AG04450 (cell line): ENCODE measurements around the gene FOXA3. TPM values are rescaled to one million over a fixed set of nuclear protein-coding genes. Genes with fewer than 3 reads are reported as not detected.

Experiments
- CTCF ChIA-PET: fragments of 300-600, 350-600 bp; formaldehyde crosslinking; extraction: SDS; loops from one replicate; lab custom pipeline; 2022; ENCODE audit warnings: antibody characterized with exemption, inconsistent platforms; lab: Charles Lee
- POLR2A ChIA-PET: fragments of 350-600 bp; formaldehyde crosslinking; extraction: SDS; loops from one replicate; lab custom pipeline; 2021; ENCODE audit warnings: antibody characterized with exemption, inconsistent platforms; lab: Yijun Ruan, JAX
- DNase-seq: peaks from one replicate; pipeline ENCODE4 v3.0.0-alpha.2; 2011; ENCODE audit warnings: low read depth, low spot score
- H3K27ac ChIP-seq: one replicate; pipeline ENCODE4 v1.5.1; 2012; ENCODE audit warnings: low read depth, low read length, control low read depth
- H3K27me3 ChIP-seq: one replicate; pipeline ENCODE4 v1.6.0; 2012; ENCODE audit warnings: low read length; ENCODE audit not compliant: control insufficient read depth, insufficient read depth
- H3K4me3 ChIP-seq: 2 replicates; pipeline ENCODE4 v1.5.1; 2011; ENCODE audit warnings: mild to moderate bottlenecking, low read depth, low read length, control low read depth
- H3K9me3 ChIP-seq: 2 replicates; pipeline ENCODE4 v1.5.1; 2012; ENCODE audit warnings: low read length; ENCODE audit not compliant: control insufficient read depth, insufficient read depth
- CTCF ChIP-seq: IDR thresholded peaks from 2 replicates; pipeline ENCODE4 v1.5.1; 2011; ENCODE audit warnings: low read depth, low read length, control low read depth, inconsistent platforms
- polyA plus RNA-seq: library from polyadenylated mRNA; depleted of rRNA; stranded (reverse); fragments of >200 nt; gene quantifications from 2 replicates; pipeline ENCODE4 v1.2.3, GENCODE V29; 2011

FOXA3 gene
- polyA plus RNA-seq, 1 experiment = not detected

- Histone ChIP-seq H3K27ac (no peak overlapping the region), H3K9me3 (no peaks in the 10 kb centered on the region; the same call in 1 of the 2 replicates), H3K4me3 (no peak overlapping the region), H3K27me3 (no peaks in the 10 kb centered on the region)
- no peak for TF ChIP-seq CTCF
- no peak for DNase-seq
- CTCF ChIA-PET = interaction anchor here (0.5 to 3.5 kb wide), 2 partner anchors 8 to 182 kb away, joined by 3 to 29 read pairs; no protein-coding TSS in a partner anchor
- POLR2A ChIA-PET = interaction anchor here (0.5 to 1.3 kb wide), 4 partner anchors 12 to 55 kb away, joined by 3 to 5 read pairs (median 4); partner anchors contain the start of gene SIX5
Measured at GRCh38 chr19:45824531-45825262, 39.4 kb upstream of the FOXA3 start.

GRCh38 chr19:45825263-45825605, 38.9 kb upstream of the FOXA3 start:
- H3K9me3 ChIP-seq = no peaks in the 10 kb centered on the region; the same call in 1 of the 2 replicates
- TF ChIP-seq CTCF = no peak
- CTCF ChIA-PET = interaction anchor here (0.9 to 3.5 kb wide), 2 partner anchors 8 to 55 kb away, joined by 4 to 29 read pairs; no protein-coding TSS in a partner anchor
- no peaks in the 10 kb centered on the region for H3K27me3 ChIP-seq
- no peak for DNase-seq
- H3K27ac ChIP-seq = no peak overlapping the region
- POLR2A ChIA-PET = interaction anchor here (1.3 kb wide), 1 partner anchor 12 kb away, joined by 3 read pairs; no protein-coding TSS in a partner anchor
- no peak overlapping the region for H3K4me3 ChIP-seq

- Histone ChIP-seq H3K9me3 (no peaks in the 10 kb centered on the region; the same call in 1 of the 2 replicates), H3K27me3 (no peaks in the 10 kb centered on the region), H3K4me3 (no peak overlapping the region), H3K27ac (no peak overlapping the region)
- DNase-seq = no peak
- CTCF ChIA-PET = interaction anchor here (0.9 to 3.5 kb wide), 2 partner anchors 9 to 56 kb away, joined by 4 to 29 read pairs; no protein-coding TSS in a partner anchor
- TF ChIP-seq CTCF = no peak
- POLR2A ChIA-PET = interaction anchor here (0.6 kb wide), 1 partner anchor 55 kb away, joined by 3 read pairs; no protein-coding TSS in a partner anchor
Measured at GRCh38 chr19:45825917-45826893, 37.9 kb upstream of the FOXA3 start.

DNA sequence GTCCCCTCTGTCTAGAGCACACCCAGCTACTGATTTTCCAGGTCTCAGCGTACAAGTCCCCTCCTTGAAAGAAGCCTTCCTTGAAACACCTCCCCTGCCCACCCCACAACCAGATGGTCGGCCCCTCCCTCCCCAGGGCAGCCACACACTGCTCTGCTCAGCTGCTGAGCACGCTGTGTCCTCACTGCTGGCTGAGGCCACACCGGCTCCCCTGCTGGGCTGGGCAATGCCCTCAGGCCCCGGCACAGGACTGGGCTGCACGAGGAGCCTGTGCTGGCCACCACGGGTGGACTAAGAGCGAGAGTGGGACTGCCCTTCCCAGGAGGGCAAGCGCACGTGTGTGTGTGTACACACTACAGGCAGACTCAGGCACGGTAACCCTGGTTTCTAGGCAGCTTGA, 37.2 kb upstream of the FOXA3 start:
- TF ChIP-seq CTCF = no peak
- DNase-seq = no peak
- H3K27me3 ChIP-seq = no peaks in the 10 kb centered on the region
- H3K27ac ChIP-seq = no peak overlapping the region
- ChIA-PET POLR2A (interaction anchor here (1.3 kb wide), 1 partner anchor 8 kb away, joined by 4 read pairs; no protein-coding TSS in a partner anchor), CTCF (interaction anchor here (3.5 kb wide), 1 partner anchor 10 kb away, joined by 29 read pairs; no protein-coding TSS in a partner anchor)
- no peak overlapping the region for H3K4me3 ChIP-seq
- no peaks in the 10 kb centered on the region; the same call in 1 of the 2 replicates for H3K9me3 ChIP-seq
